ENCODE results near the gene ENO3.
"Not testable (repeated sequence)": the region's sequence is repeated elsewhere in the genome, so short reads cannot be mapped to it uniquely, and the experiment has no call there.

The ENO3 gene

GRCh38 chr17:4950746-4951204 lies at the start of gene ENO3:
ENO3 (plus strand) TSS chr17:4951119; CDS start chr17:4951830, 711 bp downstream.
- no peak for DNase-seq (ENCODE audit: low read depth)

- no peak for DNase-seq (ENCODE audit: low read depth)
These were observed 49.1 kb upstream of the ENO3 start for GRCh38 chr17:4901648-4902344.

GRCh38 chr17:4902540-4902939 lies 48.4 kb upstream of the ENO3 start:
- no peak for DNase-seq (ENCODE audit: low read depth)

GRCh38 chr17:4903051-4903818 lies 47.7 kb upstream of the ENO3 start, which contains the start of gene CHRNE:
CHRNE (minus strand) TSS chr17:4903098; CDS start chr17:4903063, 35 bp downstream.
- DNase-seq (ENCODE audit: low read depth): peak; percentile 57

GRCh38 chr17:4906642-4907041 lies 44.3 kb upstream of the ENO3 start:
- not testable (repeated sequence) for DNase-seq (ENCODE audit: low read depth)

GRCh38 chr17:4908301-4908700 lies 42.6 kb upstream of the ENO3 start:
- no peak for DNase-seq (ENCODE audit: low read depth)

GRCh38 chr17:4908711-4909496 lies 42.0 kb upstream of the ENO3 start:
- DNase-seq (ENCODE audit: low read depth): peak; percentile 93

GRCh38 chr17:4913994-4914393 lies 36.9 kb upstream of the ENO3 start:
- DNase-seq (ENCODE audit: low read depth): no peak

GRCh38 chr17:4914551-4914950 lies 36.4 kb upstream of the ENO3 start:
- DNase-seq (ENCODE audit: low read depth): not testable (repeated sequence)

GRCh38 chr17:4919511-4920047 lies 31.3 kb upstream of the ENO3 start:
- DNase-seq (ENCODE audit: low read depth): no peak

GRCh38 chr17:4920351-4921048 lies 30.4 kb upstream of the ENO3 start:
- peak; percentile 50 for DNase-seq (ENCODE audit: low read depth)

GRCh38 chr17:4921320-4921719 lies 29.6 kb upstream of the ENO3 start:
- DNase-seq (ENCODE audit: low read depth): no peak

- not testable (repeated sequence) for DNase-seq (ENCODE audit: low read depth)
These were observed 24.2 kb upstream of the ENO3 start for GRCh38 chr17:4926577-4927335.

- DNase-seq (ENCODE audit: low read depth): no peak
These were observed 22.0 kb upstream of the ENO3 start for GRCh38 chr17:4928881-4929280.

- no peak for DNase-seq (ENCODE audit: low read depth)
These were observed 19.0 kb upstream of the ENO3 start, which contains the start of gene GP1BA for GRCh38 chr17:4931963-4932362. GP1BA (plus strand) TSS chr17:4932277; CDS start chr17:4932605, 328 bp downstream.

- DNase-seq (ENCODE audit: low read depth): no peak
These were observed 18.2 kb upstream of the ENO3 start for GRCh38 chr17:4932756-4933155.

- no peak for DNase-seq (ENCODE audit: low read depth)
These were observed 17.3 kb upstream of the ENO3 start for GRCh38 chr17:4933646-4934045.

- no peak for DNase-seq (ENCODE audit: low read depth)
These were observed 16.5 kb upstream of the ENO3 start for GRCh38 chr17:4934173-4934979.

GRCh38 chr17:4935650-4936049 lies 15.3 kb upstream of the ENO3 start:
- DNase-seq (ENCODE audit: low read depth): no peak

GRCh38 chr17:4936436-4936835 lies 14.5 kb upstream of the ENO3 start:
- no peak for DNase-seq (ENCODE audit: low read depth)
